Erythroblast (primary cell): ENCODE results near the gene ANAPC2.

Experiments used
- DNase-seq, 2 experiments: peaks; one replicate each; lab custom pipeline; 2025; lab: John Stamatoyannopoulos, UW
- GATA1 ChIP-seq: IDR thresholded peaks from 2 replicates; pipeline ENCODE4 v1.6.1; 2011; ENCODE audit warnings: low read depth, mild to moderate bottlenecking, control low read depth, low read length, moderate library complexity
- POLR2A ChIP-seq: IDR thresholded peaks from 2 replicates; pipeline ENCODE4 v1.6.1; 2011; ENCODE audit warnings: mild to moderate bottlenecking, low read length

The ANAPC2 gene

GRCh38 chr9:137223078-137223970, 35.0 kb upstream of the ANAPC2 start:
- peak; percentile 99 for DNase-seq
- TF ChIP-seq GATA1 (no peak), POLR2A (peak; percentile 82)

- TF ChIP-seq POLR2A: no peak
- no peak for TF ChIP-seq GATA1
- DNase-seq: peak in 1 of 2 experiments; percentile 53
Measured at GRCh38 chr9:137222190-137223077, 34.1 kb upstream of the ANAPC2 start, which contains the start of gene RNF208. Gene RNF208 (minus strand): TSS chr9:137222240. CDS start chr9:137221212, 1,028 bp downstream.

- no peak for DNase-seq
- TF ChIP-seq POLR2A: no peak
- TF ChIP-seq GATA1: no peak
Measured at GRCh38 chr9:137221506-137222111, 33.2 kb upstream of the ANAPC2 start.

GRCh38 chr9:137221095-137221505, 32.7 kb upstream of the ANAPC2 start:
- TF ChIP-seq POLR2A (no peak), GATA1 (no peak)
- DNase-seq: no peak

- TF ChIP-seq POLR2A (no peak), GATA1 (no peak)
- DNase-seq: no peak
Measured at GRCh38 chr9:137220317-137221094, 32.1 kb upstream of the ANAPC2 start.

- DNase-seq: no peak
- no peak for TF ChIP-seq POLR2A
- no peak for TF ChIP-seq GATA1
Measured at GRCh38 chr9:137219757-137220316, 31.5 kb upstream of the ANAPC2 start.

- peak; percentile 88 to 89 for DNase-seq
- peak; percentile 32 for TF ChIP-seq GATA1
- peak; percentile 48 for TF ChIP-seq POLR2A
Measured at GRCh38 chr9:137218754-137219271, 30.5 kb upstream of the ANAPC2 start.

- TF ChIP-seq POLR2A: no peak
- no peak for TF ChIP-seq GATA1
- no peak for DNase-seq
Measured at GRCh38 chr9:137218212-137218753, 29.9 kb upstream of the ANAPC2 start.

- DNase-seq: no peak
- TF ChIP-seq GATA1: no peak
- TF ChIP-seq POLR2A: no peak
Measured at GRCh38 chr9:137217276-137218211, 29.2 kb upstream of the ANAPC2 start.

- TF ChIP-seq GATA1 (no peak), POLR2A (no peak)
- no peak for DNase-seq
Measured at GRCh38 chr9:137216188-137216965, 28.0 kb upstream of the ANAPC2 start.
